Daoy (cell line): ENCODE results near the gene ADI1. TPM values are rescaled to one million over a fixed set of nuclear protein-coding genes. Genes with fewer than 3 reads are reported as not detected.
"Not testable (repeated sequence)": the region's sequence is repeated elsewhere in the genome, so short reads cannot be mapped to it uniquely, and the experiment has no call there.

ENCODE experiments used
- DNase-seq: peaks from one replicate; pipeline ENCODE4 v3.0.0-alpha.2; 2015; ENCODE audit warnings: low read depth
- total RNA-seq: library from RNA; depleted of rRNA; stranded (reverse); fragments of >200 nt; shearing (Covaris generic); gene quantifications from 2 replicates; pipeline ENCODE4 v1.2.3, GENCODE V29; 2014; rRNA removed

ADI1 gene
- total RNA-seq, 1 experiment from 2014 or later, result 62.3 TPM

GRCh38 chr2:3448441-3448911 is 70.9 kb downstream of the ADI1 start:
- DNase-seq, result not testable (repeated sequence)

GRCh38 chr2:3447789-3448317 is 71.5 kb downstream of the ADI1 start:
- DNase-seq, result no peak

Other genes with a start within 250 kb of the ADI1 start
- gene EIPR1, start 141.7 kb downstream of the ADI1 start, total RNA-seq, result 80.3 and 80.8 TPM in 2 replicates
- gene TRAPPC12, start 139.8 kb downstream of the ADI1 start, total RNA-seq, result 53.0 and 58.9 TPM in 2 replicates
- gene RNASEH1, start 38.8 kb upstream of the ADI1 start, total RNA-seq, result 68.2 and 71.5 TPM in 2 replicates
- gene RPS7, start 55.7 kb upstream of the ADI1 start, total RNA-seq, result 5,476 and 6,311 TPM in 2 replicates
- not detected in 2 replicates for gene COLEC11, start 75.6 kb upstream of the ADI1 start, total RNA-seq
- 0.11 TPM in 1 of 2 replicates, not detected in the other for gene ALLC, start 138.7 kb upstream of the ADI1 start, total RNA-seq
- not detected in 2 replicates for gene DCDC2C, start 184.0 kb upstream of the ADI1 start, total RNA-seq